ENCODE results near the gene FRS3.
"Not testable (repeated sequence)": the region's sequence is repeated elsewhere in the genome, so short reads cannot be mapped to it uniquely, and the experiment has no call there.

FRS3 gene

DNA sequence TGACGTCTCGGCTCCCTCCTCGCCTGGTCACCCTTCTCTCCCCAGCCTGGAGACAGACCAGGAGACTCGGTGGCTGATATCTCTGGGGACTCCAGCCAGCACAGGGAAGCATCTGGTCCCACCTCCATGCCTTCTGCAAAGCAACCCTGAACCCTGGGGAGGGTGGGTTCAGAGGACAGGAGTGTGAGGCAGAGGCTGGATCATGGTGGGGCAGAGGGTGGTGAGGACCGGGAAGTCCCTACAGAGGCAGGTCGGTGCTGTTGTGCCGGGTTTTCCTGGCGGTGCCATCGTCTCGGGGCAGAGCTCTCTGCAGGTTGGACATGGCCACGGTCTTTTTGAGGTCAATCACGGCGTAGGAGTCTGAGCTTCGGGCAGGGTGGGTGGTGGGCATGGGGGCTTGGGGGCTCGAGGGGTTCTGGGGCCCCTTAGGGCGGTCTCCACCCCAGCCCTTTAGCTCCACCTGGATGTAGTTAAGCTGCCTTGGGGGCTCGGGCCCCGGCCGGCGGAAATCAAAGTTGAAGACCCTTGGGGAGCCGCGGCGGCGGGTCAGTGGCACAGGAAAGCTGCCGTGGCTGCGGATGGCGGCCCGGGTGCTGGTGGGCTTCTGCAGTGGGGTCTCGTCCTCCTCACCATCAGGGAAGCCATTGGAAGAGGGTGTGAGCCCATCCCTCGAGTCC, 9.2 kb downstream of the FRS3 start:
- H3K4me3 ChIP-seq (ENCODE audit: low read depth, low read length), result no peak overlapping the region

DNA sequence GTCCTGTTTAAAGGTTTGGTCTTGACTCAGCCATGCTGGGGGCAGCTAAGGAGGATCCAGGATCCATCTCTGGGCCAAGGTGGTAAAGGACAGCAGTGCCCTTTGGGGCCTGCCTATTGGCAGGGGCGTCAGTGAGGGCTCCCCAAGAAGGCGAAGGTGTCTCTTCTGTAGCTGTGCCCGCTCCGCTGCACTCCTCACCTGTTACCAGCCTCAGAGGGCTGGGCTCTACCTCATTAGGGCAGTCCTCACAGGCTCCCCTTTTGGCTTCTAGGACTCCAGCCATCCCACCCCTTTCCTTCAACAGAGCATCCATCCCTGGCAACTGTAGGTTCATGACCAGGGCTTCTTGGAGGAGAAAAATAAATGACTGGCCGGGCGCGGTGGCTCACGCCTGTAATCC, 10.3 kb downstream of the FRS3 start:
- no peak overlapping the region for H3K4me3 ChIP-seq (ENCODE audit: low read depth, low read length)

DNA sequence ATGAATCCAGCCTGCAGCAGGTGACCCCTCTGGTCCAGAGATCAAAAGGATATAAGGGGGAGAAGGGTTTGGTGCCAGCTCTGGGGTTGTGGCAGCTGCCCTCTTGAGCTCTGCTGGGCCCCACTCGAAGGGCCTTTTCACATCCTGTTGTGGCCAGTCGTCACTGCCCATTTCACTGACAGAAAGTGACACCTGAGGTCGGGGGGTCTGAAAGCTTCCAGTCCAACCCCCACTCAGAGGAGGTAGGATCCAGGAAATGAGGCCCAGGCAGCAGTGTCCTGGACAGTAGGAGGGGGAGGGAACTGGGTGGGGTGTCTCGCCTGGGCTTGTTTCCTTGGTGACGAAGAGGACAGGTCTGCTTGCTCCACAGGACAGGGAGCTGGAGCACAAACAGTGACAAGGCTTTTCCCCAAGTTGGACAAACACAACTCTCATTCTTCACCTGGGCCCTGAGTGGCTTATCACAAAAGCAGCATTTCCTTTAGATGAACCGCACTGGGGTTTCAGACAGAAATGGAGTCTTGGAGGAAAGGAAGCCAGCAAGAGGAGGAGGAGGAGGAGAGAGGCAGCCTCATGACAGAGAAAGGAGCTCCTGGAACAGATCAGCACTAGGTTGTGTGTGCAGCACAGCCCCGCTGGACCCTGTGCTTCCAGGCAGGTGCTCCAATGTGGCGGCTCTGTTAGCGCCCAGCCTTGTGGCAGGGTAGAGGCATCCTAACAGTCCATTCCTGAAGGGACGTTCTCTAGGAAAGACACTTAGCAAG, 11.0 kb downstream of the FRS3 start:
- no peak overlapping the region for H3K4me3 ChIP-seq (ENCODE audit: low read depth, low read length)

DNA sequence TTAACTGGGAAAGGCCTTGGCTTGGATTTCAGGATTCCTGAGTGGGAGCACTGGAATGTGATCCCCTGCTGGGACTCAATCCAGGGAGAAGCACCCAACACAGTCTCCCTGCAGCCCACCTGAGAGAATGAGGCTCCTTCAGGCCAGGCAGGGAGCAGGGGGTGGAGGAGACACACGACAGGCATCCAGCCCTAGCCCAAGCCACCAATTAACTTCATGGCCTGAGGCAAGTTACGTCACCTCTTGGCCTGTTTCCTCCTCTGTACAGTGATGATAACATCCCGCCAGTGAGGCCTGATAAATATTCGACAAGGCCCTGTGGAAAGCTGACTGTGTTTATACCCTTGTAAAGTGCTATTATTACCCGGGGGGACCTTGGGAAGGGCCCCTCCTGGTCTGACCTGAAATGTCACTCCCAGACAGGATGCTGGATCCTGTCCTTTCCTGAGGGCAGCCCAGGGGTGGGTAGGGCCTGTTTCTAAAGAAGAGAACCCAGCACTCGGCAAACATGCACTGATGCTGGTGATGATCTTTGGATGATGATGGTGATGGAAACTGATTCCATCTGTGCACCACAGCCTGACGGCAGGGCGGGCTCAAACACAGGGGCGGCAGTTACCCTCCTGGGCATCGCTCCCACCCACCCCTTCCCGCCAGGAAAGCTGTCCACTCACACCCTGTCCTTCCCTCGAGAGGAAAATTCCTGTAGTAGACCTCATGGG, 12.4 kb downstream of the FRS3 start:
- H3K4me3 ChIP-seq (ENCODE audit: low read depth, low read length), result no peak overlapping the region

DNA sequence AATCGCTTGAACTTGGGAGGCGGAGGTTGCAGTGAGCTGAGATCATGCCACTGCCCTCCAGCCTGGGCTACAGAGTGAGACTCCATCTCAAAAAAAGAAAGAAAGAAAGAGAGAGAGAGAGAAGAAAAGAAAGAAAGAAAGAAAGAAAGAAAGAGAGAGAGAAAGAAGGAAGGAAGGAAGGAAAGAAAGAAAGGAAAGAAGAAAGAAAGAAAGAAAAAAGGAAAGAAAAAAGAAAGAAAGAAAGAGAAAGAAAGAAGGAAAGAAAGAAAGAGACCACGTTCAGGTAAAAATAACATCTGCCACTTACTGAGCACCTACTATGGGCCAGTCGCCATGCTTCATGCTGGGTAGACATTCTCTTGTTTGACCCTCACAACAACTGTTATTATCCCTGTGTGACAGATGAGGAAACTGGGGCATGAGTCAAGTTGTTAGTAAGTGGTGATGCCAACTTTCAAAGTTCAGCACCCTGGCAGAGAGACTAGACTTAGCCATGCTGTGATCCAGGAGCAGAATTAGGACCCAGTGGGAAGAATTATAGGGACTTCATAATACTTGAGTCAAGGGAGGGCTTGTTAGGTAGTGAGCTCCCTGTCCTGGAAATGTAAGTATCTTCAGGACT, 13.5 kb downstream of the FRS3 start:
- not testable (repeated sequence) for H3K4me3 ChIP-seq (ENCODE audit: low read depth, low read length)

DNA sequence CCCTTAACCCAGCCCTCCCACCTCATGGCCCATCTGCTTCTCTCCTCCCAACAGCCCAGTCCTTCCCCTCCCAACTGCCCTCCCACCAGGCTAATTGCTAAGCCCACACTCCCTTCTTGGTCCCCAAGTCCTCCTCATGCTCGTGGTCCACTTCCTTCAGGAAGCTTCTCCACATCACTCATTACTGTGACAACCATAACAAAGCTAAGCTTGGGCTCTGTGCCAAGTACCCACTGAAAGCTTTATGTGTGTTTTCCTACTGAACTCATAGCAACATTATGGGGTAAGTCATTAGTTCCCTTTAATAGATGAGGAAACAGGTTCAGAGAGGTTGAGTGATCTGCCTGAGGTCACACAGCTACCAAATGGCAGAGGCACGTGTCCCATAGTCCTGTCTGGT, 16.2 kb downstream of the FRS3 start:
- H3K4me3 ChIP-seq (ENCODE audit: low read depth, low read length), result no peak overlapping the region

DNA sequence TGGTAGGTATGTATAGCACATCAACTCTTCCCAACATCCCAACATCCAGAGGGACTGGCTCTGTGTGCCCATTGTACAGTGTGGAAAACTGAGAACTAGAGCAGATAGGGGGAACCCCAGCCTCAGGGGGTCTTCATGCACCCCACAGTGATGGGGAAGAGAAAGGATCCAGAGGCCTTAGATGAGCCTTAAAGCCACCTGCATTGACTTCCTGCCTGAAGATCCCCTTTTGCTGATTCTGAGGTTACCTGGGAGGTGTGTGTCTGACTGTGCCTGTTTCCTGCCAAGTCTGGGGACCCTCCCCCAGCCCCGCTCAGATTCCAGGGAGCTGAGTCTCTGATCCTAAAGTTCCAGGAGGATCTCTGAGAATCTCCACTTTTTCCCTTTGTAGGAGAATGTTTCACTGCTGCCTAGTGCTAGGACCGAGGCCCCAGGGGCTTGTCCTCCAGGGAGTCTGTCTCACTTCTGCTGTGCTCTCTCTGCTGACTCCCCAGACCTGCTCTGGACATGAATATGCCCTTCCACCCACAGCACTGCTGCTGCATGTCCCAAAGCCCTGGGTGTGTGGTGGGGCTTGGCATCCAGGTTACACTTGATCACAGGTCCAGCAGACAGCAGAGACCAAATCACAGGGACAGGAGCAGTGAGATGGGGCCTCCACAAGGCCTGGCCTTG, 19.7 kb downstream of the FRS3 start:
- no peak overlapping the region for H3K4me3 ChIP-seq (ENCODE audit: low read depth, low read length)

DNA sequence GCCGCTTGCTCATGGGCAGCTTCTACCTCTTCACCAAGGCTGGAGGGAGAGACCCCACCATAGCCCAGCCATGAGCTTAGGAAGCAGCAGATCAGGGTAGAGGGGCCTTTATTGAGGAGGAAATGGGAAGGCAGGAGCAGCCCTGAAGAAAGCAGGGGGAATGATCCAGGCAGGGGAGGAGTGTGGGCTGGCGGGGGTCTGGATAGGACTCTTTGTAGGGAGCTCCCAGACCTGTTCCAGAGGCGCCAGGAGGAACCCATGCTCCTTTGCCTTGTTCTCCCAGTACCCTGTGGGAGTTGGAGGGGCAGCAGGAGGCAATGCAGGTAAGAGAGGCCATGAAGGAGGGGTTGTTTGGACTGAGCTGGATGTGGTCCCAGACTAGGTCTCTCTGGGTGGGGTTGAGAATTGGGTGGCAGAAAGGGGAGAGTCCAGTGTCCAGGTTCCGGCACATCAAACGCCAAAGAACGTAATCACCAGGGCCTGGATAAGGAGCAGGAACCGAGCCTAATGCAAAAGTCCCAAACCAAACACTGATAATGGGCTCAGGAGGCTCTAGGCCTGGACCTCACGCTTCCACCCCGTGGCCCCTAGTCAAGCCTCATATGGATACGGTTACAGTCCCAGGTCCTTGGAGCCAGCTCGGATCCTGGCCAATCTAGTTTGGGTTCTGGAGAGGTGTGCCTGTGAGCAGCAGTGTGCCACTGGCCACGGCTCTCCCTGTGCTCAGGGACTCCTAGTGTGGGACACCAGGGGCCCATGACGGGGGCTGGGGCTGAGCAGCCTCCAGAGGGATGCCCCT, 20.4 kb downstream of the FRS3 start:
- no peak overlapping the region for H3K4me3 ChIP-seq (ENCODE audit: low read depth, low read length)

DNA sequence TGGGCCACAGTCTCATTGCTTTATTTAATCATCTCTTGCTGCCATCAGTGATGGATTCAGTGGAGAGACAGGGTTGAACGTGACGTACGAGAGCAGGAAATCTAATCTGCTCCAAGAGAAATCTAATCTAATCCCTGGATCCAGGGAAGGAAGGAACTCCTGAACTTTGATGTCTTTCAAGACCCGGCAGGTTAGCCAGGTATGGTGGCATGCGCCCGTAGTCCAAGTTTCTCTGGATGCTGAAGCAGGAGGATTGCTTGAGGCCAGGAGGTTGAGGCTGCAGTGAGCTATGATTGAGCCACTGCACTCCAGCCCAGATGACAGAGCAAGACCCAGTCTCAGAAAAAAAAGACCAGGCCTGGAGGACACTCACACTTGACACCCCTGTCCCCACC, 21.1 kb downstream of the FRS3 start:
- H3K4me3 ChIP-seq (ENCODE audit: low read depth, low read length), result no peak overlapping the region

DNA sequence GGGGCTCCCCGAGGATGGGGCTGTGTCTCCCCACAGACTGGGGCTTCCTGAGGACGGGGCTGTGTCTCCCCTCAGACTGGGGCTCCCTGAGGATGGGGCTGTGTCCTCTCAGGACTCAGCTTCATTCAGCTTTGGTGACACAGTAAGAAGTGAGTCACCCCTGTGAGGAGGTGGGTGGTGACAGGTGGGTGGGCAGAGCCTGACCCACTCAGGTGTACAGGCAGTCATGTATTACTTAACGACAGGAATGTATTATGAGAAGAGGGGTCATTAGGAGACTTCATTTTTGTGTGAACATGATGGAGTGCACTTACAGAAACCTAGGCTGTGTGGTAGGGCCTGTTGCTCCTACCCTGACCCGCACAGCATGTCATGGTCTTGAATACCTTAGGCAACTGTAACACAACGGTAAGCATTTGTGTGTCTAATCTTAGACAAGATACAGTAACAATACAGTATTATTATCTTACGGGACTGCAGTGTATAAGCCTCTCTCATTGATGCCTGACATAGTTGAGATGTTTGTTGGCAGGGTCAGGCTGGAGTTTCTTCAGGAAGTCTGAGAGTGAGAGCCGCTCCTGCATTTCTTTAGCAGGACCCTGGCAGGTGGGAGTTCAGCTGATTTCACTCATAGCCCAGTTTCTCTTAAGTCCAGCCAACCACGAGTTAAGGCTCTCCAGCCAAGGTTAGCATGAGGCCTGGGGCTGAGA, 21.6 kb downstream of the FRS3 start:
- no peak overlapping the region for H3K4me3 ChIP-seq (ENCODE audit: low read depth, low read length)

DNA sequence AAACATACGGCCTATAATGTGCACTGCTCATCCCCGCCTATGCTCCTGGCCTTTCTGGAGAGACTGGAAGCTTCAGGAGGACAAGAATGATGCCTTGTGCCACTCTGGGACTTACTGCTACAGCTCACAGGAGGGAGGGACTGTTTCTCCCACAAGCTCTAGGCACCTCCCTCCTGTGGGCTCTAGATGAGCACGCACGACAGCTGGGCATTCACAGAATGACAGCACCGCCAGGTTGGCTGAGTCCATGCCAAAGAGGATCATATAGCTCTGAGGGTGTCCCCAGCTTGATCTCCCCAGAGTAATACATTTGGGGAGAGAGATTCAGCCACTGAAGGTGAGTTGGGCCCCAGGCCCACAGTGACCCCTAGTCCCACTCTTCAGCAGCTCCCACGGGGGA, 22.4 kb downstream of the FRS3 start:
- H3K4me3 ChIP-seq (ENCODE audit: low read depth, low read length), result no peak overlapping the region

DNA sequence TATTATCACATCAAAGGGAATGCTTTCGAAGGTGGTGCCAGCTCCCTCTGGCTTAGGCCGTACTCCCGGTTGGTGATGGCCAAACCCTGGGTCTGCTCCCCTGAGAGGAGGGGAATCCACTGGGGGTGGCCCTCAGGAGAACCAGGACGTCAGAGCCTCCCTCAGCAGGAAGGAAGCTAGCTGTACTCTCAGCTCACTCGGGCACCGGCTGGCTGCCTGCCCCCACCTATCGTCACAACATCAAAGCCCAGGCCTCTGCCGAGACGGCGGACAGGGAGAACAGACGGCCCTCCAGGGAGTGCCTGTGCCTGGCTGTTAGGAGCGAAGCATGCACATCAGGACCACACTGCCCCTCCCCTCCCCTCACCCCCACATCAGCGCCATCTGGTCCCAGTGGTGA, 23.3 kb downstream of the FRS3 start:
- no peak overlapping the region for H3K4me3 ChIP-seq (ENCODE audit: low read depth, low read length)

DNA sequence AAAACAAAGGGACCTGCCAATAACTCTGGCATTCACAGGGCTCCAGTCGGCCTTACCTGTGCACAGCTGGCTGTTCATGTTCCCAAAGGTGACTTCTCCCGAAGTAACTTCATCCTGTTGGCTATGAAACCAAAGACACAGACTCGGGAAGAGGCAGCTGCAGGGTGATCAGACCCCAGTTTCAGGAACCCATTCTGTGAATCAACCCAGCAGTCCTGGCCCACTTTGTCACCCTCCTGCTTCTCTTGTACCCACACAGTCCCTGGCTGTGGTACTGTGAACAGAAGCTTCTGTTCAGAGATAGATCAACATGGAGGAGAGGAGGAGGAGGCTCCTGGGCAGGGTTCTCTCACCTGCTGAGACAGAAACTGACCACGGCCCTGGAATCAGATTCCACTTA, 23.8 kb downstream of the FRS3 start:
- H3K4me3 ChIP-seq (ENCODE audit: low read depth, low read length), result no peak overlapping the region

DNA sequence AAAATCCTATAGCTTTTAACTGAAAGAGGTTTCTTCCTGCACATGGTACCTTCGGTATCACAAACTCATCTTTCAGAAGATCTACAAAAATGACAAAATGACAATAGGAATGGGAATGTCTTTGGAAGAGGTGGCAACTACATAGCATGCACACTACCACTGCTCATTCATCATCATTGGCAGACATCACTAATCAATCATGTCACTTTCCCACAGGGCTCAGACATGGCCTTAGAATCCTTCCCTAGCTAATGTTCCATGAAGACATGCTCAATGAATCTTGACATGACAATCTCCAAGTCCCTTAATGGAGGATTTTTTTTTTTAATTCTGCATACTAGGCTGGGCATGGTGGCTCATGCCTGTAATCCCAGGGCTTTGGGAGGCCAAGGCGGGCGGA, 29.3 kb downstream of the FRS3 start:
- H3K4me3 ChIP-seq (ENCODE audit: low read depth, low read length), result no peak overlapping the region

DNA sequence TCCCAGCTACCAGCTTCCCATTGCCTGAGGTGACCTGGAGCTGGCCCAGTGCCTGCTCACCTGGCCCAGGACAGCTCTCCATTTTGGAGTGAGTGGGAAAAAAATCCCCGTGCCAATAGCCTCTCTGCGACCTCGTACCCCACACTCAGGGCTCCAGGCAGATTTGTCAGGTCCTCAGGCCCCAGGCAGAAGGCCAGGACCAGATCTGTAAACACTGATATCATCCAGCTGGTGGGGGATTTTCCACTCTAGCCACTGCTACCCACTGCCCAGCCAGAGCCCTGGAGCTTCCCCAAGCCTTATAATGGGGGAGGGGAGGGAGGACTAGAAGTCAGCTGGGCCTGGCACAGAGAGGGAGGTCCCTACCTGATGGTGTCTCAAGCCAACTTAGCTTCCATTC, 31.2 kb downstream of the FRS3 start:
- H3K4me3 ChIP-seq (ENCODE audit: low read depth, low read length), result no peak overlapping the region

DNA sequence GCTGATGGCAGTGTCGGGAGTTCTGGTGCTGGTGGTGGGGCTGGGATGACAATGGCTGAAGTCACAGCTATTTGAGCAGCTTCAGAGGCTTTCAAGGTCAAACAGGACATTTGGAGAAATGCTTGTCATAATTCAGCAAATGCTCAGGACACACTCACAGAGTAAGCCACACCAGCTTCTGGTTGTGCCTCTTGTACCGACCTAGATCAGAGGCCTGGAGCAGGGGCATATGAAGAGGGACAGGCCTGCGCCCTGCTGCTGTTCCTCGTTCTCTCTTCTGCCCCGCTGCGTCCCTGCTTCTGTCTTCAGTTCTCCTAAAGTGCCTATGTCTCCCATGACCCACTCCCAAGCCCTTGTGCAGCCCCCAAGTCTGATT, 31.6 kb downstream of the FRS3 start:
- no peak overlapping the region for H3K4me3 ChIP-seq (ENCODE audit: low read depth, low read length)

DNA sequence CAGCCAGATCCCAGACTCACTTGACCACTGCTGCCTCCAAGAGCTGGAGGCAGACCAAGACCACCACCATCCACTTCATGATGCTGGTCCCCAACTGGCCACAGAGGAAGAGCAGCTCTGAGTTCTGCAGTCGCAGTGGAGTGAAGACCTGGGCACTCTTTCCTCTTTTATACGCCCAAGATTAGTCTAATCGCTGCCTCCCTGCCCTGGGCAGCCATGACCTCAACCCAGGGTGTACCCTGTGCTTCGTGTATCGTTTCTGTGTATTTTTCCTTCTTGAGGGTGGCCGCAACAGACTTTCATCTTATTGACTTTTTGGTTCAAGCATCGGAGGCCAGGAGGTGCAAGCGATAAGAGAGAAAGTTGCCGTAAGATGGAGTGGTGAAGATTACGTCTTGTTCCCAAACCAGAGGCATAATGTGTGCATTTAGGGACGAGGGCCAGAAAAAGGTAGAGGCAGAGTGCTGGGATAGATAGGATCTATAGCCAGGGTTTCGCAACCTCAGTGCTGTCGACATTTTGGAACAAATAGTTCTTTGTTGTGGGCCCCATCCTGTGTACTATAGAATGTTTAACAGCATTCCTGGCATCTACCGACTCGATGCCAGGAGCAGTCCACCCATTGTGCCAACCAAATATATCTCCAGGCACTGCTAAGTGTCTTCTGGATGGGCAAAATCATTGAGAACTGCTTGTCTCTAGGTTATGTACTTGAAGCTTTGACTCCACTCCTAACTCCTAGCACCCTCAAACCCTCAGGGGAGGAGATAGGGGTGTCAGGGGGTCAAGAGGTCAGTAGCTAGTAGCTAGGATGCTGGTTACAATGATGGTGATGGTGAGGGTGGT, 32.2 kb downstream of the FRS3 start, which contains the start of gene PGC:
Gene PGC, minus strand, starts transcription at position 142 of the 846 bp plus-strand sequence. Its CDS starts 63 bp downstream, at position 79.
- H3K4me3 ChIP-seq (ENCODE audit: low read depth, low read length), result no peak within 1 kb of the TSS

DNA sequence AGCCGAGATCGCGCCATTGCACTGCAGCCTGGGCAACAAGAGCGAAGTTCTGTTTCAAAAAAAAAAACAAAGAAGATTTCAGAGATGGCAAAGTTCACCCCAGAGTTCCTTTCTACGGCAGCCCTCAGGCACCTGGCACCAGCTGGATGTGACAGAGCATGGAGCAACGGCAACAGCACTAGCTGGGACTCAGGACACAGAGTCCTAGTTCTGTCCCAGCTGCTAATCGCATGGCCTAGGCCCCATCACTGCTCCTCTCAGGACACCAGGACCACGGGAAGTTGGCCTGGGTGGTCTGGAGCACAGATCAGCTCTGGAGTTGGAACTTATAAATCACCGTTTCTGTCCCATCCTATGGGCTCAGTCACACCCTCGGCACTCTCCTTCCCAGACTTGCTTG, 33.6 kb downstream of the FRS3 start:
- no peak overlapping the region for H3K4me3 ChIP-seq (ENCODE audit: low read depth, low read length)
